Measurements from ENCODE around the gene ARHGEF1.
"Not testable (repeated sequence)": the region's sequence is repeated elsewhere in the genome, so short reads cannot be mapped to it uniquely, and the experiment has no call there.

ARHGEF1 gene

GRCh38 chr19:41933693-41934426 lies 50.9 kb downstream of the ARHGEF1 start:
- DNase-seq, result no peak

DNA sequence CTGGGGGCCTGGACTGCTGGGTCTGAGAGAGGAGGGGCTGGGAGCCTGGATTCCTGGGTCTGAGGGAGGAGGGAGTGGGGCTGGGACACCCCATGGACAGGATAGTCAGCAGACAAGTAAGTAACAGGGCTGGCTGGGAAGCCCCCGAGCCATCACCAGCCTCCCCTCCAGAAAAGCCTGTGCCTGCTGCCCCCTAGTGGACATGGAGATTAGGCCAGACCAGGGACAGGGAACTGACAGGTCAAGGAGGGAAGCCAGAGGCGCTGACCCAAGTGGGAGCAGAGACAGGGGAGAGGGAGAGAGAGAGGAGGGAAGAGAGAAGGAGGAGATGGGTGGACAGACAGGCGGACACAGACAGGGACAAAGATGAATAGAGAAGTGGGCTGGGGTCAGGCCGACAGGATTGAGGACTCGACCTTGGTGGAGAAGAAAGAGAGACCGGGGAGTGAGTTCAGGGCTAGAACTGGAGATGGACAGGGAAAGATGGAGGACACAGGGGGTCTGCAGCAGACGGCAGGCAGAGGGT lies 51.9 kb downstream of the ARHGEF1 start:
- DNase-seq, result peak; percentile 81

DNA sequence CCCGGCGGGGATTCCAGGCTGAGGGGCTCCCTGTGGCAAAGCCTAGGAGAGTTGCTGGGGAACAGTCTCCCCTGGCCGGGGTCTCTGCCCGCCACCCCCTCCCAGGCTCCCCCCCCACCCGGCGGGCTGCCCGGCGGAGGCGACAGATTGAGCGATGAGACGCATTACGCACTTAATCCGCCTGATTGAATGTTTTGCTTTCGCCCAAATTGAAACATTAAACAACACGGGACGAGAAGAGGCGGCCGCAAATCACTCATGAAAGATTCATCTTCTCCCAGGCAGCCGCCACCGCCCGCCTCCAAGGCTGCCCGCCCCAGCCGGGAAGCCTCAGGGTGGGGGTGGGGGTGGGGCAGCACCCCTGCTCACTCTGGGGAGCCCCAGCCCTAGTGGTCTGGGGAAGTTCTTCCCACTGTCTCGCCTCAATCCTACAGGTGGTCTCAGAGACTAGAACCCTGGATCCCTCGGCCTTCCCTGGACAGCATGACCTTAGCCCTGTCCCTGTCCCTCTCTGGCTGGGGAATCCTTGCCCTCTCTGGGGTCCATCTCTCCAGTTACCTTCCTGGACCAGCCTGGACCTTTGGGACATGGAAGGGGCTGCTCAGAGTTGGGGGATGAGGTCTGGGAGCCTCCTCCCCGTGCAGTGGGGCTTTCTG lies 52.9 kb downstream of the ARHGEF1 start:
- DNase-seq, result no peak

DNA sequence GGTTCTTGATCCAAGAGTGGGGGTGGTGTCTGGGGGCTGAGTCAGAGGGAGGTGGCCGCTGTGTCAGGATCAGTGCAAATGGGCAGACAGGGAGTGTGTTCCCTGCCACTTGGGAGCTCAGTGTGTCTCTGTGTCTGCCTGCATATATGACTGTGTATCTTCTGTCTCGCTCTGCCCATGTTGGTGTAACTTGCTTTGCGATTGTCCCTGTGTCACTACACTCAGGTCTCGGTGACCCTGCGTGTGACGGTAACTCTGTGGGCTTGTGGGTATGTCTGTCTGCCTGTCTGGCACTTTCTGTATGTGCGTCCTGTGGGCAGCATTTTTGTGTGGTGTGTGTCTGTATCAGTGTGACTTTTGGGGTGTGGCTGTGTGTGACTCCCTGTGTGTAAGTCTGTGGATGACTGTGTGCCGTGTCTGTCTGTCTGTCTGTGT lies 53.4 kb downstream of the ARHGEF1 start:
- DNase-seq, result no peak

DNA sequence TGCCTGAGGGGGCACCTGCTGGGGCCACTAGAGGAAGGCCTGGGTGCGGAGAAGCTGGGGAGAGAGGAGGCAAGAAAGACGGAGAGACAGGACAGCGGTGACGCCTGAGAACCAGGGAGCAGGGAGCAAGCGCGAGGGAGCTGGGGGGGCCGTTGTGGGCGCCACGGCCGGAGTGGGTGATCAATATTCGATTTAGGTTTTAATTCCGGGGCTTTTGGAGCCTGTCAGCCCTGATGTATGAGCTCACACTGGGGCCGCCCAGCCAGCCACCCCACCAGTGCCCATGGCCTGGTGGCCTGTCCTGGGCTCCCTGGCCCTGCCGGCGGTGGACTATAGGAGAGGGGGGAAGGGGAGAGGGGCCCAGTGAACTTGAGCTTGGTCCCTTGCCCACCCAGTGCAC lies 54.0 kb downstream of the ARHGEF1 start:
- no peak for DNase-seq

- no peak for DNase-seq
Measured at GRCh38 chr19:41937525-41938468, 54.8 kb downstream of the ARHGEF1 start.

DNA sequence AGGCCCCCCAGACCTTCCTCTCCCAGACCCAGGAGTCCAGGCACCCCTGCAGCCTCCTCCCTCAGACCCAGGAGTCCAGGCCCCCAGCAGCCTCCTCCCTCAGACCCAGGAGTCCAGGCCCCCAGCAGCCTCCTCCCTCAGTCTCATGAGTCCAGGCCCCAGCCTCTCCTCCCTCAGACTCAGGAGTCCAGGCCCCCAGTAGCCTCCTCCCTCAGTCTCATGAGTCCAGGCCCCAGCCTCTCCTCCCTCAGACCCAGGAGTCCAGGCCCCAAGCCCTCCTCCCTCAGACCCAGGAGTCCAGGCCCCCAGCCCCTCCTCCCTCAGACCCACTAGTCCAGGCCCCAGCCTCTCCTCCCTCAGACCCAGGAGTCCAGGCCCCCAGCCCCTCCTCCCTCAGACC lies 56.2 kb downstream of the ARHGEF1 start:
- DNase-seq, result not testable (repeated sequence)

DNA sequence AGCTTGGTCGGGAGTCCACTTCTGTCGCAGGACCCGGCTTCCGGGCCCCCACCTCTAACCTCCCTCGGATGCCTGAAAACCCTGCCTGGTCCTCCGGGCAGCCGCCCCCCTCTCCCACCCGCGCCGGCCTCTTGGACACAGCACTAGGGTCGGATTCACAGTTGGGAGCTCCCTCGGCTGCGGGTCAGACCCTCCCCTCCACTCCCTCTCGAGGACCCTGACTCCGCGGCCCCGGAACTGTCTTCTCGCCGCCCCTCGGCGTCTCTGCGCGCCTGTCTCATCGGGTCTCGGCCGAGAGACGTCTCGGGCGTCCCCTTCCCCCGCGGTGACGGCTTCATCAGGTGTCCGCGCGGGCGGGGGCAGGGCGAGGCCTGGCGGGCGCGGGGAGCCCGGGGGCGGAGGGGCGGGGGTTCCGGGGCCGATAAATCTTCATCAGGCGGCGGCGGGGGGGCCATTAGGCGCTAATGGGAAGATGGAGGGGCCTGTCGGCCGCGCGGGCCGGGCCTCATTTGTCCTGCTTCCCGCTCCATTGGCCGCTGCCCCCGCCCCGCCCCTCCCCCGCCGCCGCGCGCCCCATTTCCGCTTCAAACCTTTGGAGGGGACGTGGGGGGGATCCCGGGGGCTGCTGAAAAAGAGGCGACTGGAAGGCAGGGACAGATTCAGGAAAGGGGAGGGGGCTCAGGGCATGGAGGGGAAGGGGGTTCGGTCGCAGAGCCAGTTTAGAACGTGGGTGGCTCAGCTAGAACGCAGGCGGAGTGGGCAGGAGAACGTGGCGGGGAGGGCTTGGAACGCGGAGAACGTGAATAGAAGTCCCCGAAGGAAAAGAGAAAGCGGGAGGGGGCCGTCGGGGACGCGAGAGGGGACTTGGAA lies 57.1 kb downstream of the ARHGEF1 start:
- no peak for DNase-seq

DNA sequence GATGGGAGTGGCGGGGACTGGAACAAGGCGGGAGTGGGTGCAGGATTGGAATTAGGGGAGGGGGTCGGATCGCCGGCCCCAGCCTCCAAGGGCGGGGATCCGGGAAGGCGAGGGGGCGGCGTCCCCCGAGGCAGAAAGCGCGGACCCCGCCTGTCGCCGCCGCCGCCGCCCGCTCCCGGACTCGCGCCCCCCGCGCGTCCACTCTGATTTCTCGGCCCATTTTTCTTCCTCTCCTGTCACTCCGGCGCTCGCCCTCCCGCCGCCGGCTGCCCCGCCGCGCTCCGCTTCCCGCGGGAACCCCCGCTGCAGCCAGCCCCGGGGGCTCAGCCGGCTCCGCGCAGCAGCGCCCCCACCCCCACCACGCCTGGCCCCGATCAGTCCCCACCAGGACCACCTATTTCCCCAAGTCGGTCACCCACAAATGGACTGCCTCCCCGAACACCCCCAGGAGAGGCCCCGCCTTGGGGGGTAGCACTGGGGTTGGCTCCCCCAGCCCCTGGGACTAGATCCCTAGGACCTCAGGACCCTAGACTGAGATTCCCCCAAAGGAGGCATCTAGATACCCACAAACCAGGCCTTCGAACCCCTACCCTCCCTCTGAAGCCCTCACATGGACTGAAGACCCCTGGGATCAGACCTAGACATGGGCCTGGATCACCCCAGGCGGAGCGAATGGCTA lies 57.9 kb downstream of the ARHGEF1 start:
- no peak for DNase-seq

GRCh38 chr19:41941410-41942202 lies 58.6 kb downstream of the ARHGEF1 start:
- DNase-seq, result no peak

DNA sequence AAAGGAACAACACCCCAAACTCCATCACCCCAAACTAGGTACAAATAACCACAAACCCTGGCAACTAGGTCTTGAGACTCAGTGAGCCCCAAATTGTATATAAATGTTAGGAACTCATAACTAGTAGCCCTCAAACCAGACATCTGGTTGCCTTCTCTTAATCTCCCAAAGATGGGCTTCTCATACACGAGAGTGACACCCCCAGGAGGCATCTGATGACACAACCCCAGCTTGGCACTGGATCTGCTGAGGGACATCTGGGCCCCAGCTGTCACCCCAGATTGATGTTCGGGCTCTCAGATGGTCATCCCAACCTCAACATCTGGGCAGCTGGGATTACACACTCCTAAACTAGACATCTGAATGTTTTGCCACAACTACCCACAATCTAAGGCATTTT lies 61.4 kb downstream of the ARHGEF1 start:
- DNase-seq, result no peak

DNA sequence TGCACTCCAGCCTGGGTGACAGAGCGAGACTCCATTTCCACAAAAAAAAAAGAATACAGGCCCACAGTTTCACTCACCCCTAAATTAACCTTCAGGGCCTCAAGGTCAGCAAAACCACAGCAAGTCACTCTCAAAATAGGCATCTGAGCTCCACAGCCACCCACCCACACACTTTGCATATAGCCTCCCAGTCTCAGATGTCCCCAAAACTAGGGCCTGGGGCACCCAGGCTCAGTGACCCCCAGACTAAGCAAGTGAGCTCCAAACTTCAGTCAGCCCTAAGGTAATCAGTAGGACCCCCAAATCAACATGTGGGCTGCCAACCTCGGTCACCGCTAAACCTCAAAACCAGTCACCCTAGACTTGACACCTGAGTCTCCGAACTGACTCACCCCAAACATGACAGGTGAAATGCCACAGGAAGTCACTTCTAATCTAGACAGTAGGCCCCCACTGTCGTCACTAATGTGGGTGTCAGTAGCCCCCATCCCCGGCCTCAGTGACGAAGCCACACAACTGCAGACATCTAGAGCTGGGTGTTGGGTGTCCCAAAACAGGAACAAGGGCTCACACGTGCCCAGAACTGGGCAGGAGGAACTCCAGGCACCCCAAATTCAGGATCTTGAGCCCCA lies 62.3 kb downstream of the ARHGEF1 start:
- DNase-seq, result no peak

GRCh38 chr19:41947091-41947490 lies 64.1 kb downstream of the ARHGEF1 start:
- DNase-seq, result no peak

GRCh38 chr19:41951686-41952172 lies 68.7 kb downstream of the ARHGEF1 start:
- peak; percentile 88 for DNase-seq

DNA sequence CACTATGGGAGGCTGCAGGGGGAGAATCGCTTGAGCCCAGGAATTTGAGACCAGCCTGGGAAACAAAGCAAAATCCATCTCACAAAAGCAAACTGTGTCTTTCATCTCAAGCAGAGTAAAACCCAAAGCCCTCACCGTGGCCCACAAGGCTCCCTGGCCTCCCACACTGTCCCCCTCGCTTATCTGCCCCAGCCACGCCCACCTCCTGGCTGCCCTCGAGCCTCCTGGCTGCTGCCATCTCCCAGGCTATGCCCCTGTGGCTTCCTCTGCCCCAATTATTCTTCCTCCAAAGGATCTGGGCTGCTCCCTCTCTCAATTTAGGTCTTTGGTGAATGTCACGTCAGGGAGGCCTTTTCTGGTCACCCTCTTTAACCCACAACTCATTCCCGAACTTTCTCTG lies 72.5 kb downstream of the ARHGEF1 start:
- no peak for DNase-seq

DNA sequence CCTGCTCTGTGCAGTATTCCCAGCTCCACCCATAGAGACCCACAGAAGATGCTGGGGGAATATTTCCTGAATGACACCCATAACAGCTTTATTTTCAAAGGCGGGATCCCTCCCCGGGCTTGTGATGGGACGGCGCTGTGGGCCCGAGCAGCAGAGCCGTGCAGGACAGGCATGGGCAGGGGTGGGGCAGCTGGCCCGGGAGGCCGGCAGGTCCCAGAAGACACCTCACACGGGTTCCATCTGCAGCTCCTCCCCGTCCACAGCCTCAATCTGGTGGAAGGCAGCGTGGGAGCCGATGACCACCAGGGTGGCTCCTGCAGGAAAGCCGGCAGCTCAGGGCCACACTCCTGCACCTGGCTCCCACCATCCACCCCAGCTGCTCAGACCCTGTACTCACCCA lies 73.6 kb downstream of the ARHGEF1 start:
- no peak for DNase-seq

All from suppressor macrophage treated with lipopolysaccharide for 4 hours (primary cell).